HG03196 (cell line): ENCODE data around the gene NR6A1.

Experiments
- ATAC-seq: cut with Tn5 transposase; IDR thresholded peaks from one replicate; pipeline ENCODE4 v1.9.1; 2021; ENCODE audit not compliant: unreplicated experiment

Gene NR6A1

DNA sequence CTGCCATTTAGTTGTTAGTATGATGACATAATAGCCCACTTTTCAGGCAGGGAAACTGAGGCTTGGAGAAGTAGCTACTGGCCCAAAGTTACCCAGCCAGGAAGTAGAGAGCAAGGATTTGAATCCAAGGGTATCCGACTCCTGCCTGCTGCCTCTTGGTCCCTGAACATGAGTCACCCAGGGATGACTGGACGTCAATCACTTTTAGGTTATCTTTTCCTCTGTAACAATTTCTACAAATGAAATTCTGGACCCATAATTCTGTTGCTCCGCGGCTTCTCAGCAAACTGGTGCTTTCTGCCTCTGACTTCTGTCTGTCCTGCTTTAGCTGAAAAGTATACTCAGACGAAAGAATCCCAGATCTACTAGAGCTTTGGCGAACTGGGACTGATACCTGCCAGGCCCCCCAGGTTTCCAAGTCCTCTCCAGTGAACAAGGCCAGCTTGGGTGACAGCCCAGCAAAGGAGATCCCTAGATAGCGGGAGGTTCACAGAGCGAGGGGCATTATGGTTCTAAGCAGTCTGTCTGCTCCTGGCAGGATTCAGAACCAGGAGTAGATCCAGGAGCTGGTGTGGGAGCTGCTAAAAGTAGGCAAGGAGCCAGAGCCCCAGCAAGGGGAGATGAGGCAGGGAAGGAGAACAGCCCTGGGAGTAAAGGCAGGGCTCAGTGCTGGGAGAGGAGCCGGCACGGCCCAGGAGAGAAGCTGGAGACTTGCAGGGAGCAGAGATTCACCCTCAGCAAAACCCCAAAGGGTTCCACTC lies 26.4 kb upstream of the NR6A1 start:
- no peak for ATAC-seq

DNA sequence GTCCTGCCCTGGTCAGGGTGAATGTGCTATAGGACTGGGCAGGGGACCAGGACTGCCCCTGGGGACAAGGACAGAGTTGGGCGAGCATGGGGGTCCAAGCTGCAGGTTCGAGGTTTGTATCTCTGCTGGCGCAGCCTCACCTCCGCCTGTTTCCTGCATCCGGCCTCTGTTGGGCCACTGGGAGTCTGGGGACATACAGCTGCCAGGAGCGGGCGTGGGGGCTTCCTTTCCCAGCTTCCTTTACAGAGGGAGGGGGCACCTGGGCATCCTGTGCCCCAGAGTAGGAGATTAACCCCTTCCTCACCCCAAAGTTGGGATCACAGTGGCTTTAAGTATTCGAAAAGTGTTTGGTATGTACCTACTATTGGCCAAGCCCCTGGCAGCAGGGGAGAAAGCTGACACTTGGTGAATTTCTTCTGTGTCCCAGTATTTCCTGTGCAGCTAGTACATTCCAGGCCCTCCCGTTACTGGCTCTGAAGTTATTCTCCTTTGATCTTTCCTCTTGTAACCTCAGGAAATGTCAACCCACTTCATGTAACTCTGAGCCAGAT lies 24.8 kb upstream of the NR6A1 start:
- ATAC-seq, result no peak

DNA sequence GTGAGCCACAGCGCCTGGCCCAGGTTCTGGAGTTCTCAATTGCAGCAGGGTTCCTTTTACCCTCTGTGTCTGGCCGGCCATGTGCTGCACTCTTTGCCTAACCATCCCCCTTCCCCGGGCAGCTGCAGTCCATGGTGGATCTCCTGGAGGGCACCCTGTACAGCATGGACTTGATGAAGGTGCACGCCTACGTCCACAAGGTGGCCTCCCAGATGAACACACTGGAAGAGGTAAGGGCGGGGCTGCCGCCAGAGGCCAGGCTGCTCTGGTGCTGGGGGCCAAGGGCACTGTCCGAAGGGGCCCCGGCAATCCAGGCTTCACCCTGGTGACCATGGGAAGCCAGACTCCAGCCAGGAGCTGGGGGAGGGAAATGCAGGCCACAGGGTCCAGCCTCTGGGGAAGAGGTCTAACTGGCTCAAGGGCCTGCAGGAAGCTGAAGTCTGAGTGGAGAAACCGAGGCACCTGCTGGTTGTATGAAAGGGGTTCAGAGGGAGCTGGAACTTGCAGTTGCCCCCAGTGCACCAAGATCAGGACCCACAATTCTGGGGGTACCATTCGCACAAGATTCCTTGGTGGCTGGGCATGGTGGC lies 23.9 kb upstream of the NR6A1 start:
- ATAC-seq, result no peak

DNA sequence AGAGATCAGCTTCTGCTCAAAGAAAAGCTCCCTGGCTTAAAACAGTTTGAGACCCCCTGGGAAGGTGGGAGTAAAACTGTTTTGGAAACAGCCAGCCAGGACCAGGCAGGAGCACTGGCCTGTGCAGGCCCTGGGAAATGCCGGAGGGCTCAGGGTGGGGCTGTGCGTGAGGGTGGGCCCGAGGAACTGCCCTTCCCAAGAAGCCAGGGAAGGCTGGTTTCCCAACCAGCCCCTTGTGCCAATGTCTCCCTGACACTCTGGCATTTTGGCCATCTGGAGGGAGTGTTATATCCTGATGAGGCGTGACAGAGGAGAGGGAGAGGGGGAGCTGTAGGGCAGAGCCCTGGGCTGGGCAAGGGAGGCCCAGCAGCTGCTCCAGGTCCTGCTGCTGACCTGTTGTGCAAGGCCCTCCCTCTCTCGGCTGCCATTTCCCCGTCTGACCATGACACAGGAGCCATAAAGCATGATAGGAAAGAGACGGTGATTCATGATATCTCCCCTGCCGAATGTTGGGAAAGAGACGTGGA lies 22.0 kb upstream of the NR6A1 start:
- no peak for ATAC-seq

DNA sequence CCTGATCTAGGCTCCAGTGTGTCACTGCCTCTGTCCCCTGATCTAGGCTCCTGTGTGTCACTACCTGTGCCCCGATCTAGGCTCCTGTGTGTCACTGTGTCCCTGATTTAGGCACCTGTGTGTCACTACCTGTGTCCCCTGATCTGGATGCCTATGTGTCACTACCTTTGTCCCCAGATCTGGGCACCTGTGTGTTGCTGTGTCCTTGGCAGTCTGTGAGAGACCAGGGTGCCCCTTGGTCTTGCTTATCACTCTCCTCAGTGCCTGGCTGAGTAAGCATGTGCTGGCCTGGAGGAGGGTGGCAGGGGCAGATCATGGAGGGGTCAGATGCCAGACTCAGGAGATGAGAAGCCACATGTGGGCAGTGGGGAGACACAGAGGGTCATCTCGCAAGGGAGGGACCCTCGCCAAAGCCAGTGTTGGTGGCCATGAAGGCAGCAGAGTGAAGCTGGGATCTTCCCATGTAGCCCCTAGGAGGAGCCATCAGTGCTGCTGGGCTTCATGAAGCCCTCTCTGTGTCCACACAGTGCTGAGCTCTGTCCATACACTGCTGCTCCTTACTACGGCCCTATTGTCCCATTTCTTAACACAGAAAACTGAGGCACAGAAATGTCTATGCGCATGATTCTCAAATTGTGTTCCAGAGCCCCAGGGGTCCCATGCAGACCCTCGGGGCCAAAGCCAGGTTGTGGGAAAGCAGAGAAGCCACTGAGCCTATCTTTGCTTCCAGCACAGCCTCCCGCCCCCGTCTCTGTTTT lies 21.3 kb upstream of the NR6A1 start:
- ATAC-seq, result no peak

DNA sequence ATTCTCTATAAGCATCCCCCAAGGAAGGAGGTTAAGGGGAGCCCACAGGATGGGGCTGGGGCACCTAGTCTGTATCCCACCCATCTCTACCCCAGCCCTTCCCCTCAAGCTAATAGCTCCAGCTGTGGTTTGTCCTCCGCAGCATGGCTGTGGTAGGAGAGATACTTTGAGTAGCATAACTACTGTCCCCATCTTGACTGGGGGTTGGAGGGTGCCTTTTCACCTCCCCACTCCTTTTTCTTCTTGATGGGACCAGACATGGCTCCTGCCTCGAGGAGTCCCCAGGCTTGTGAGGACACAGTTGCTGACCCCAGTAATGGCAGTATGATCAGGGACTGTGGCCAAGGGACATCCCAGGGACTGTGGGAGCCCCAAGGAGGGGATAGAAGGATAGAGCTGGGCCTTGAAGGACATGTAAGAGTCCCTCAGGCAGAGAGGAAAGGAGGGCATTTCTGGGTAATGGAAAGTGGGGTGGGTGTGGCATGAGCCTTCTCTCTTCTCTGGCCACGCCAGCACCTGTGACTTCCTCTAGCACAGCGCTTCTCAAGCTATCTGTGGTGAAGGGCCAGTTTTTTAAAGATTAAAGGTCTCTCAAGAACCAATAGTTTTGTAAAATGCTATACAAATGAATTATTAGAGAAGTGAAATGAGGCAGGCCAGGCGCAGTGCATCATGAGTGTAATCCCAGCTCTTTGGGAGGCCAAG lies 19.8 kb upstream of the NR6A1 start:
- ATAC-seq, result no peak

DNA sequence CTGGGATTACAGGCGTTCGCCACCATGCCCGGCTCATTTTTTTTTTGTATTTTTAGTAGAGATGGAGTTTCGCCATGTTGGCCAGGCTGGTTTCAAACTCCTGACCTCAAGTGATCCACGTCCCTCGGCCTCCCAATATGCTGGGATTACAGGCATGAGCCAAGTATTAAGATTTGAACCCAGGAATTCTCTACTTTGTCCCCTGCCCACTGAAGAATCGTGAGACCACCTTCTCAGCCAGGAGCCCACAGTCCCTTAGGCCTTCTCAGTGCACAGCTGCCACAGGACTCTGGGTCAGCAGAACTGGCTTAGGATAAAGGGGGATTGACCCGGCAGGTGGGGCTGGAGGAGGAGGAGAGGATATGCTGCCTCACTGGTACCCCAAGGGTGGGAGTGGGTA lies 19.2 kb upstream of the NR6A1 start:
- no peak for ATAC-seq

DNA sequence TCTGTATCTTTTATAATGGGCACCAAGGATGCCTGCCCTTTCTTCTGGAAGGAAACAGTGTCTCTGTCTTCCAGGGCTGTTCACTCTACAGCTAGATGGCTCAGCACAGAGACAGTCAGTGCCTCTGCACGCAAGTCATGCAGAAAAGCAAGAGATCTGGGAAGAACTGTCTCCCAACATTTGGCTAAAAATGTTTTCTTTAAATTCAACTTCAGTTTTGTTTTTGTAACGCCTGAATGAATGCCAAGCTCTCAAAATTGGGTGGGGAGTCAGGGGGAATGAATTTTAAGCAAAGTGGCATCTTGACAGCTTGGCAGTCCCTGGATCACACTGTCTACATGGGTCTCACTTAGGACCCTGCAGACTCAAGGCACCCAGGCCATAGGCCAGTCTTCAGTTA lies 18.4 kb upstream of the NR6A1 start:
- ATAC-seq, result no peak

DNA sequence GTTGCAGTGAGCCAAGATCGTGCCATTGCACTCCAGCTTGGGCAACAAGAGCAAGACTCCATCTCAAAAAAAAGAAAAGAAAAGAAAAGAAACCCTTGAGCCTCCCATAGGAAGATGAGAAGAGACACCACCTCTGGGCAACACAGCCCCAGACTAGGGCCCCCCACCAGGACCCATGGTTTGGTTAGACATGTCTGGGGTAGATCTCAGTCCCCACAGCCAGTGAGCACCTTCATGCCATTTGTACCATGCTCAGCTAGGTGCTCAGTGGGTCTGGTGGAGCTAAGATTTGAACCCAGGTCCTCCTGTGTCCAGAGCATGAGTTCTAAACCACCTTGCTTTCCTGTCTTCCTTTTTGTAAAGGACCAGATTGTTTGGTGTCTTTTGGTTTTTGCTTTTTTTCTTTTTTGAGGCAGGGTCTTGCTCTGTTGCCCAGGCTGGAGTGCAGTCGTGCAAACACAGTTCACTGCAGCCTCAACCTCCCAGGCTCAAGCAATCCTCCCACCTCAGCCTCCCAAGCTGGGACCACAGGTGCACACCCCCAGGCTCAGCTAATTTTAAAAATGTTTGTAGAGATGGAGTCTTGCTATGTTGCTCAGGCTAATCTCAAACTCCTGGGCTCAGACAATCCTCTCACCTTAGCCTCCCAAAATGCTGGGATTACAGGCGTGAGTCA lies 17.6 kb upstream of the NR6A1 start:
- no peak for ATAC-seq

DNA sequence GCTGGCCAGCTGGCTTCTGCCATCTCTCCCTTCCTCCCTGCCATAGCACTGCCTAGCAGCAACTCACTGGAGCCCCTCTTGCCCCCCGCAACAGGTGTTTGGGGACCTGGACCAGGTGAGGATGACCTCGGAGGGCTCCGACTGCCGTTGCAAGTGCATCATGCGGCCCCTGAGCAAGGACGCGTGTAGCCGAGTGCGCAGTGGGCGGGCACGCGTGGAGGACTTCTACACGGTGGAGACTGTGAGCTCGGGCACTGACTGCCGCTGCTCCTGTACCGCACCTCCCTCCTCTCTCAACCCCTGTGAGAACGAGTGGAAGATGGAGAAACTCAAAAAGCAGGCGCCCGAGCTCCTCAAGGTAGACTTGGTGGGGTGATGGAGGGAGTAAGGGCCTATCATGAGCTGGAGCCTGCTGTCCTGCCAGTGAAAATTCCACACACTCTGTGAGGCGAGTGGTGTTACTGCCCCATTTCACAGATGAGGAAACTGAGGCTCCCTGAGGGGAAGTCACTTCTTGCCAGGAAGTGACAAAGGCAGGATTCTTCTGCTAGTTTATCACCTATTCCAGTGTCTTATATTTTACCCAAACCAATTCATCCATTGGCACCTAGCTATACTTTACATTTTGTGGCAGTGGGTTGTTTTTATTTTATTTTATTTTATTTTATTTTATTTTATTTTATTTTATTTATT lies 15.9 kb upstream of the NR6A1 start:
- ATAC-seq, result no peak

DNA sequence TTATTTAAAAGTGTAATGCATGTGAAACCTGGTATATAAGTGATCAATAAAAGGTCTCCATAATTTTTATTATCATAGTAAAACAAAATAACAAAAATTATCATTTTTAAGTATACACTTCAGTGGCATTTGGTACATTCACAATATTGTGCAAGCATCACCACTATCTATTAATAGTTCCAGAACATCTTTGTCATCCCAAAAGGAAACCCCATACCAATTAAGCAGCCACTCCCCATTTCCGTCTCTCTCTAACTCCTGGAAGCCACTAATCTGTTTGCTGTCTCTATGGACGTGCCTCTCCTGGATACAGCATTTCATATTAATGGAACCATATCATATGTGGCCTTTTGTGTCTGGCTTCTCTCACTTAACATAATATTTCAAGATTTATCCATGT lies 13.4 kb upstream of the NR6A1 start:
- no peak for ATAC-seq

DNA sequence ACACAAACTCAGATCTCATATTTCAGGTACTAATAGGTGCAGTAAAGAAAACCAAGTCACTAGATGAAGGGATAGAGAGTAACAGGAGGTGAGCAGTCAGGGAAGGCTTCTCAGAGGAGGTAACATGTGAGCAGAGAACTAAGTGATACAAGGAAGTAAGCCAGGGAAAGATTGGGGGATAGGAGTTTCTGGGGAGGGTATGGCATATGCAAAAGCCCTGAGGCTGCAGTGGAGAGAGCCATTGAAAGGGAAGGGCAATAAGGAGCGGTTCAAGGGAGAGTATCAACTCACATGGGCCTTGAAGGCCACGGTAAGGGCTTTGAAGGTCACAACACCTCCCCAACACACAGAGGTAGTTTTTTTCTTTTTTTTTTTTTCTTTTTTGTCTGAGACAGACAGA lies 12.7 kb upstream of the NR6A1 start:
- no peak for ATAC-seq

DNA sequence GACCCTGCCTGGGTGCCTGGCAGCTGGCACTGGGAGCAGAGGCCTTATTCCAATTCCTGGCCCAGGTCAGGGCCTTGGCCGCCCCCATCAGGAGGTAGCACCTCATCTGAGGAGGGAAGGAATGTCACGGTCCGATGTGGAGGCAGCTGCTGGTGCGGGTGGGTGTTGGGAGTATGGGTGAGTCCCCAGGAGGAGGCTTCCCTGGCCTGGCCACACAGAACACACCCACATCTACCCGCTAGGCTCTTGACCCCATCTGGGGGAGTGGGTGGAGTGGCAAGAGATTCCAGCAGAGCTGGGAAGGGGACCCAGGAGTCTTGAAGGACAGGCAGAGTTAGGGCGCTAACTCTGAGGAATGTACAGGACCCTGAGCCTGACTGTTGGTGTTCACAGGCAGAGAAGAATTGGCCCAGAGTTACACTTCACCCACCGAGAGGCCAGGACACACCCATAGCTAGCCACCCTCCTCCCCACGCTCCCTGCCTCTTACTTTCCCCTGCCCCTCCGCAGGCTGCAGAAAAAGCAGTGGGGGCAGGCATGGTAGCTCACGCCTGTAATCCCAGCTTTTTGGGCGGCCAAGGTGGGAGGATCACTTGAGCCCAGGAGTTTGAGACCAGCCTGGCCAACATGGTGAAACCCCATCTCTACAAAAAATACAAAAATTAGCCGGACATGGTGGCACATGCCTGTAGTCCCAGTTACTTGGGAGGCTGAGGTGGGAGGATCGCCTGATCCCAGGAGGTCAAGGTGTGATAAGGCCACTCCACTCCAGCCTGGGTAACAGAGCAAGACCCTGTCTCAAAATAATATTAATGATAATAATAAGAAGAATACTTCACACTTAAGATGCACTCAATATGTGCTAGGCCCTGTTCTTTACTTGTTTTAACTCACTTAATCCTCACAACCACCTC lies 11.8 kb upstream of the NR6A1 start:
- ATAC-seq, result no peak

DNA sequence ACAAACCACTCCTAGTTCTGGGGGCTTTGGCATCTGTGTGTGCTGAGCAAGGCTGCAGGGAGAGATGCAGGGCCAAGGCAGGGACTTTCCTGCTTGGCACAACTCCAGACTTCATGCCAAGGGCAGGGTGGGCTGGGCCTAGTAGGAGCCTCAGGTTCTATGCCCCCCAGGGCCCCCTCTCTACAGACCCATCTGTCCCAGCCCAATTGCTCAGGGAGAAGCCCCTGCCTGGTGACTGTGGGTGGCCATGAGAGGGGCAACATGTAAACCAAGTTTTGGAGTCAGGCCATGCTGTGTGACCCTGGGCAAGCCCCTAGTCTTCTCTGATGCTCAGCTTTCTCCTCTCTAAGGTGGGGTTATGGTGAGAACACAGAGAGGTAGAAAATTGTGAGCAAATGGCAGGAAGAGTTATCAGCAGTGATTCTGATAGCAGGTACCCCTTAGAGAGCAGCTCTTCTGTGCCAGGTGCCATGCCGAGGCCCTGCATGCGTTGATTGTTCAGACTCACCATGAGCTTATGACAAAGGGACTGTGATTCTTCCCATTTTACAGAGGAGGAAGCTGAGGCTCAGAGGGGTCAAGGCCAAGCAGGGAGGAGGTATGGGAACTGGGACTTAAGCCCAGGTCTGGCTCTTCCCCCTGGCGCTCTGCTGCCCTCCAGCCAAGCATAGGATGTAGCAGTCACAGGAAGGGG lies 11.0 kb upstream of the NR6A1 start:
- ATAC-seq, result no peak

DNA sequence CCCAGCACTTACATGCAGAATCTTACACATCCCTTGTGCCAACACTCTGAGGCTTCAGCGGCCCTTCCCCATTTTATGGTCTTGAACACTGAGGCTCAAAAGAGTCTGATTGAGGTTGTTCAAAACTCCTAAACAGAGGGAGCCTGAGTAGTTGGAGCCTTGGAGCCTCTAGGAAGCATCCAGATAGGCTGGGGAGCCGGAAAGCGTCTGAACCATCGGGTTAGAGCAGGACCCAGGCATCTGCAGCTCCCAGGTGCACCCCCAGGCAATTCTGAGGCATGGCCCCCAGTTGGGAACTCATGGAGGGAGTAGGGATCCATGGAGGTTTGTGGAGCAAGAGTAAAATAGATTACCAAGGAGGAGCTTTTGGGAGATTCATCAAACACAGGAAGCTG lies 9.6 kb upstream of the NR6A1 start:
- no peak for ATAC-seq

DNA sequence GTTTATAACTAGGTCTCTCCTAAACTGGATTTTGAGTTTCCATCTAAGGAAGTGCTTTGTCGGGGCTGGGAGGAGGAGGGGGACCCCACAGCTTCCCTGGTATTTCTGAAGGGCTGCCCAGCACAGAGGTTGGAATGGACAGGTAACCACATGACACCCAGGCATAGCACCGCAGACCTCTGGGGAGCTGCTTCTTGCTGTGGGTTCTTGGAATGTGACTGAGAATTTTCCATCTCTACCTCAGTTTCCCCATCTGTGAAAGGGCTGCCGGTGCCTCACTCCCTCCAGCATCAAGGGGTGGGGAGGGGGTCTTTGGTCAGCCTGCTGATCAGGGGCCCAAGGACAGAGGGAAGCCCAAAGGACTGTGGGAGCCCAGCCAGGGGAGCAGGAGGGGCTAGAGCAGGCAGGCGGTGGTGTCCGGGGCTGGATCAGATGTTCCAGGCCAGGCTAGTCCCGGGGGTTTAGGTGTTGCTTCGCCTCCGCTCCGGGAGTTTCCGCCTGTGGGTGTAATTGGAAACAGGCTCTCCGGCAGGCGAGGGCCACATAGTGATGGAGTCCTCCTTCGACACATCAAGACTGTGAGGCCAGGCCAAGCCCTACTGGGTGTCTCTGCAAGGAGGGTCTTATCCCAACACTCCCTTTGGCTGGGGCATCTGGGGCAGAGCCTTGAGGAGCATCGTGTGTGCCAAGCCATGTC lies 9.1 kb upstream of the NR6A1 start:
- no peak for ATAC-seq

DNA sequence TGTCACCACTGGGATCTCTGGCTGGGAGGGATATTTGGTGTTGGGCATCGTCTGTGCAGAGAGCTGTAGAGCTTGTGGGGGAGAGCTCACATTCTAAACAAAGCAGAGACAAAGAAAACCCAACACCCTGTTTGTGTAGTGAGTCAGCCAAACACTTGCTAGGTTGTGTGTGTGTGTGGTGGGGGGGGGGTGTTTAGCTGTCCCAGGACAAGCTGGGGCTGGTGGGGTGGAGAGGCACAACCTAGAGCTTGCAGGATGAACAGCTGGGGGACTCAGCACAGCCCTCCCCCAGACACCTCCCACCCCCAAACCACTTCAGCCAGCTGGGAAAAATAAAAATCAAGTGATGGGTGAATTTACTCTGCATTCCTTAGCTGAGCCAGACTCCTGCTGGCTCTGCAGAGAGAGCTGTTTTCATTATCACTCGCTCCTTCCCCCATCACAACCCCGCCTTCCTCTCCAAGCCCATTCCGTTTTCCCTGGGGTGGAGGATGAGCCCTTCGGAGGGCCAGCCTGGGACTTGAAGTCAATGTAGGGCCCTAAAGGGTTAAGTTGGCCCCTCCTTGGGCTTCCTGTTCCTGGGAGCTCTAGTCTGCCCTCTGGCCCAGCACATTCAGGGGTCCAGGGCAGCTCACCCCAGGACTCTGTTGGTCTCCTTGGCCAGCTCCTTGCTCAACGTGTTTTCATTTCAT lies 8.4 kb upstream of the NR6A1 start:
- ATAC-seq, result no peak
